Hematopoietic multipotent progenitor cell treated with erythropoietin and hydrocortisone succinate and interleukin-3 and kit ligand, for 15 days (in vitro differentiated cells): ENCODE data around the gene TMEM179B.
A peak's percentile ranks its signal among the peaks of the same experiment; 100 is the strongest.
"Not testable (repeated sequence)": the region's sequence is repeated elsewhere in the genome, so short reads cannot be mapped to it uniquely, and the experiment has no call there.

ENCODE experiments used
- DNase-seq: peaks from one replicate; pipeline ENCODE4 v3.0.0-alpha.2; 2015; ENCODE audit warnings: low spot score

Gene TMEM179B

DNA sequence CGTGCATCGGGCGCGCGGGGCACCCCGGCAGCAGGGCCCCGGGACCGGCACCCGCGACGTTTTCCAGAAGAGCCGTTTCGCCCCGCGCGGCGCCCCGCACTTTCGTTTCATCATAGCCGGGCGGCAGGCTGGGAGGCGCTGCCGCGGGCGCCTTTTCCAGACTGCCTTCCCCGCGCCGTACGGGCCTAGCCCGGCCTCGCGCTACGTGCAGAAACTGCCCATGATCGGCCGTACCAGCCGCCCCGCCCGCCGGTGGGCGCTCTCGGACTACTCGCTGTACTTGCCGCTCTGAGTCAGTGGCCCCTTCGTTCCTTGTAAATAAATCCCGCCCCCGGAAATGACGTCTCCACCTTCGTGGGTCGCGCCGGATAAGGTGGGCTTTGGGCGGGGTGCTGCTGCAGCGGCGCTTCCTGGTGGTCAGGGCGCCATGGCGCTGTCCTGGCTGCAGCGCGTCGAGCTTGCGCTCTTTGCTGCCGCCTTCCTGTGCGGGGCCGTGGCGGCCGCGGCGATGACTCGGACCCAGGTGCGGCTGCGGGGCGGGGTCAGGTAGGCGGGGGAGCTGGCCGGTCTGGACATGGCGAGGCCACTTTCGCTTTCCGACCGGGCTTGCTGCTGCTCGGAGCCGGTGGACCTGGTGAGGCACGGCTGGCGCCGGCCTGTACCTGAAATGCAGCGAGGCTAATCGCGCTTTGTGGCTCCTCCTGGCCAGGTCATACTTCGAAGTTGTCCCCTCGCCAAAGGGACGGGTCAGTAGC is at the start of gene TMEM179B:
Gene TMEM179B, plus strand, starts transcription at position 398 of the 755 bp plus-strand sequence. Its CDS starts 30 bp downstream, at position 428.
- peak; percentile 99 for DNase-seq

- no peak for DNase-seq
Measured at GRCh38 chr11:62747475-62748160, 39.6 kb upstream of the TMEM179B start.

DNA sequence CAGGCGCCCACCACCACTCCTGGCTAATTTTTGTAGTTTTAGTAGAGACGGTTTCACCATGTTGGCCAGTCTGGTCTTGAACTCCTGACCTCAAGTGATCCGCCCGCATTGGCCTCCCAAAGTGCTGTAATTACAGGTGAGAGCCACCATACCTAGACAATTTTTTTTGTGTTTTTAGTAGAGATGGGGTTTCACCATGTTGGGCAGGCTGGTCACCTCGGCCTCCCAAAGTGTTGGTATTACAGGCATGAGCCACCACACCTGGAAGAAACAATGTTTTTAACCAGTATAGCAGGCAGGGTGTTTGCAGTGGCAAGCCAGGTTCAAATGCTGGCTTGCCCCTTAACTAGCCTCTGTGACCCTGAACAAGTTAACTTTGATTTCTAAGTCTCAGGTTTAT is 37.3 kb upstream of the TMEM179B start:
- DNase-seq = not testable (repeated sequence)

DNA sequence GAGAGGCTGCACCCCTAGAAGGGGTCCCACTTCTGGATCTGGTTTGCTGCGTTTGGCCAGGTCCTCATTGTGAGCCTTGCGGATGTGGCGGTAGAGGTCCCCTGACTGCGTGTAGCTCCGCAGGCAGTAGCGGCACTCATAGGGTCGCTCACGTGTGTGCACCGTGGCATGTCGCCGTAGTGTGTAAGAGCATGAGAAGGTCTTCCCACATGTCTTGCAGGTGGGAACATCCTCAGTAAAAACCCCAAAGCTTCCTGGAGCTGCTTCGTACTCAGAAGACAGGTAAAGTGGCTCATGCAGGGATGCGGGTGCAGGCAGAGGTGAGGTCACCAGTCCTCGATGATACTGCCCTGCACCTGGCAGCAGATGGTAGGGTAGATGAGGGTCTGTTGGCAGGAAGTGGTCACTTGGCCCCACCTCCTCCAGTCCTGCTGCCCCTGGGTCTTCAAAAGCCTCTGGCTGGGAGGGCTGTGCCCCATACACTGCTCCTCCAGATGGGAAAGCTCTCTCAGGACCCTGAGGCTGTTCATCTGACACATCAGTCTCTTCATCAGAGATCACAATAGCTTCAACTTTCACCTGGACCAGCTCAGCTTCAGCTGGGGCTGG is 34.9 kb upstream of the TMEM179B start:
- no peak for DNase-seq

DNA sequence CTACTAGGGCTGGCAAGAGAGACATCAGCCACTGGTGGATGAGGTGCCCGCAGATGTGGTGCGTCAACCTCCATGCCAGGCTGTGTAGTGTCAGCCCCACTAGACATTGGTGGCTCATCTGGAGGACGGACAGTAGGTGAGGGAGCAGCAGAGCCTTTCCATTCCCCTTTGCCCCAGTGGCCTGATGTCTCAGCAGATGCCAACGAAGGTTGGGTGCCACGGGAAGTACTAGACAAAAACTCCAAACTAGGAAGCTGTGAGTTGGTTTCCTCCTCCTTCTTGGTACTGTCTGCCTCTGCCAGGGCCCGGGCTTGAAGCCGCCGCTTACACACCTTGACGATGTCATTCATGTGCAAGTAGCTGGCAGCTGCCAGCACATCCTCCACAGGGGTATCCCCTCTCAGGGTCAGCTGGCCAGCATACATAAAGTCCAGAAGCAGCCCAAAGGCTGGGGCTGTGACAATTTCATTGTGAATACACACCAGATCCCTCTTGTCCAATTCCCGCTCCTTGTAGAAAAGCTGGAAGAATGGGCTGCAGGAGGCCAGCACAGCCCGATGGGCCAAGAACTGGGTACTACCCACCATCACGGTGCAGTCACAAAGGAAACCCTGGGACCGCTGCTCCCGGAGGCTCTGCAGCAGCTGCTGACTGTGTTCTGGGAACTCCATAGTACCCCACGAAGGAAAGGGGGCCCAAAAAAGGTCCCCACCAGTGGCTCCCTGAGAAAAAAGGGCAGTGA is 34.0 kb upstream of the TMEM179B start:
- no peak for DNase-seq

DNA sequence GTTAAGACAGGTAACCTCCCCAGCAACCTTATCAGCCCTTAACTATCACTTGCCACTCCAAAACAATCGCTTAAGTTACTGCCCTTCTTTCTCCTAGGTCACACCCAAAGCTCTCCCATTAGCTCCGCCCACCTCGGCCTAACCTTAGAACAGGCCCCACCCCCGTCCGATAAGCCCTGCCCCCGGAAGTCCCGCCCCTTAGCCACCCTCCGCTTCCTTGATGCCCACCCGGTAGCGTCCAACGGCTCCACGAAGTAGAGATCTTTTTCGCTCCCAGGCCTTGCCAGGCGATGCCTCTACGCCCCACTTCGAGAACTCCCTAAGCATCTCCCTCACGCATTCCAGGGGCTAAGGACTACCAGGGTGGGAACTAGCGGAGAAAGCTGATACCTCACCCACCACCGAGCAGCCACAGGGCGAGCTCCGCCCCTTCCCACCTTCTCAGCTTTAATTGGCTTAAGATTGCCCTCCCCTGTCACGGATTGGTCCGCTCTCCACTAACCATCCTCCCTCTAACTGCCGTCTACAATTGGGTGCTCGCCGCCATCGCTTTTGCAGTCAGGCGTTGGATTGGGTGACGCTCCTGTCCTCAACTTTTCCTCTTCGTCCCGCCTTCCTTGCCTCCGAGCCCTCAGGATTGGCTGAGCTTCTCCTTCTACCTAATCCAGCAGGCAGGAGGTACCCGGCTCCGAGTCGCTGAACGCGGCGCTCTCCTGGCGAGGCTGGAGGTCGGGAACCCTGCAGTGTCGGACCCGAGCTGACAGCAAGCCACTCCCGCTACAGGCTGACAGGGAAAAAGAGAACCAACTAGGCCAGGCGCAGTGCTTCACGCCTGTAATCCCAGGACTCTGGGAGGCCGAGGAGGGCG is 33.2 kb upstream of the TMEM179B start, which contains the start of gene ZBTB3:
Gene ZBTB3, minus strand, starts transcription at position 425 of the 868 bp plus-strand sequence. CDS start 496 bp downstream, outside the sequence.
- peak; percentile 99 for DNase-seq

- no peak for DNase-seq
Measured at GRCh38 chr11:62755086-62755615, 32.1 kb upstream of the TMEM179B start.

GRCh38 chr11:62757846-62758788 is 29.1 kb upstream of the TMEM179B start:
- no peak for DNase-seq

- DNase-seq = not testable (repeated sequence)
Measured at GRCh38 chr11:62760867-62761227, 26.4 kb upstream of the TMEM179B start.

DNA sequence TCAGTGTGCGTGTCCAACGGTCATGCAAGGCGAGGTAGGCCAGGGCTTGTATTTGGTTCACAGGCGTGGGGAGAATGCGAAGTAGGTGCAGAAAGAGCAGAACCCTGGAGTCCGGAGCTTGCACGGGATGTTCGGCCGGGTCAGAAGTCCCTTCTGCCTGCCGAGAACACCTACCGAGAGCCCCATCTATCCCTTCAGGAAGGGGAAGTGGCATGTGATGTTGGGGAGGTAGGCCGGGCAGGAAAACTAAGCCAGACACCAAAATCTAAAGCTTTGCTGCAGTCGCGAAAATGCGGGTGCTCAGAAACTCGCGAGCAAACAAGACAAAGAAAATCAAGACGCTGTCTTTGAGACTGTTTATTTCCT is 16.4 kb upstream of the TMEM179B start:
- no peak for DNase-seq

DNA sequence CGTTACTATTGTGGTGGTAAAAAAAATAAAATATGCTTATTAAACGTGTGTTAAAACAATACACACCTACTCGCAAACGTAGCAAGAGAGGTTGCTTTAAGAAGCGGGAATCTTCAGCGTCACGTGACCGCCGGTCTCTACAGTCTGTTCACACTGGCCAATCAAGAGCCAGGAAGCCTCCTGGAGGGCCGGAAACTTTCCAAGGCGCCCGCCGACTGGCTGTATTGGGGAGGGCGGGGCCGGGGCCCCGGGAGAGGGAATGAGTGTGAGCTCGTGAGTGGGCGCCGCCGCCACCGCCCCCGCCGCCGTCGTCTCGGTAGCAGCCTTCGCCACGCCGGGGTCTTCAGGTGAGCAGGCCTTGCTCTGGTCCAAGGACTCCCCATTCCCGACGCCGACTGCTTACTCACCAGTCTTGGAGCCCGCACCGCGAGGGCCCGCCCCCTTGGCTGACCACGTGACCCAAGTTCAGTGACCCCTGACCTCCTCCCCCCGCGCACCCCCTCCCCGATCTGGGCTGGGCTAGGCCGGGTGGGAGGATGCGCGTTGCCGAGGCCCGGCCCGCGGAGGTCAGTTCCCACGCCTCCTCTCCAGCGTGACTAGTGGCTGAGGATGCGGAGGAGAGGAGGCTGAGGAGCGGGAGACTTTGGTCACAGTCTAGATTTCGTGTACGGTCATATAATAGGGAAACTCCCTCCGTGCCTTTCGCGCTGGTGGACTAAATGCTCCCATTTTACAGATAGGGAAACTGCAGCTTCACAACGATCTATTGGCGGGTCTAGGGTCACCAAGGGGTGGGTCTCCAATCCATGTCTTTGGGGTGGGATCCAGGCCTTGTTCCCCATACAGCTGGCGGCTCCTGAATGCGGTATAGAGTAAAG is 15.8 kb upstream of the TMEM179B start, which contains the start of gene TAF6L:
Gene TAF6L, plus strand, starts transcription at position 253 of the 878 bp plus-strand sequence. CDS start 4,388 bp downstream, outside the sequence.
- peak; percentile 93 for DNase-seq

DNA sequence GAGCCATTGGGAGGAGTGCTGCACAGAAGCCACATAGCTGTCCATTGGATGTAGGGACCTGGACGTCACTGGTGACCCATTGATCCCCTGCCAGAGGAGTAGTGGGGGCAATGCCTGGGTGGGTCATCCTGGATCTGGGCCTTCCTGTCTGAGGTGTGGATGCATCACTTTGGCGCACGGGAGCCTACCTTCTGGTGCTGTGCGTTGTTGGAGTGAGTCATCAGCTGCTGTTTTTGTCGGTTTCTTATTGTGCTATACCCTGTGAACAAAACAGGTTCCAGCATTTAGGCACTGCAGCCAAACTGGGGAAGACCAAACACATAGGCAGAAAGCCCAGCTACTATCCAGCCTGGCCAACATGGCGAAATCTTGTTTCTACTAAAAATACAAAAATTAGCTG is 12.8 kb upstream of the TMEM179B start:
- DNase-seq = no peak

DNA sequence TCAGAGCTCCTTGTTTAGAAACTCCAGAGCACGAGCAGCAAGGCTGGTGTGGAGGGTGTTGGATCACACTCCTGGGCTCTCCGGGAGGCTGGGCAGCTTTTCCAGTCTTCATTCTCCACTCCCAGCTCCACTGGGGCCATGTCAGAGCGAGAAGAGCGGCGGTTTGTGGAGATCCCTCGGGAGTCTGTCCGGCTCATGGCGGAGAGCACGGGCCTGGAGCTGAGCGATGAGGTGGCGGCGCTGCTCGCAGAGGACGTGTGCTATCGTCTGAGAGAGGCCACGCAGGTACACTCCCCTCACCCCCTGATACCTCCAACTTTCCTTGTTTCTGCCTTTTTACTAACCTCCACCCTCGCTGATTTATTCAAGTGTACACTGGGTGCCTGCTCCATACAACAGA is 11.6 kb upstream of the TMEM179B start:
- DNase-seq = no peak

DNA sequence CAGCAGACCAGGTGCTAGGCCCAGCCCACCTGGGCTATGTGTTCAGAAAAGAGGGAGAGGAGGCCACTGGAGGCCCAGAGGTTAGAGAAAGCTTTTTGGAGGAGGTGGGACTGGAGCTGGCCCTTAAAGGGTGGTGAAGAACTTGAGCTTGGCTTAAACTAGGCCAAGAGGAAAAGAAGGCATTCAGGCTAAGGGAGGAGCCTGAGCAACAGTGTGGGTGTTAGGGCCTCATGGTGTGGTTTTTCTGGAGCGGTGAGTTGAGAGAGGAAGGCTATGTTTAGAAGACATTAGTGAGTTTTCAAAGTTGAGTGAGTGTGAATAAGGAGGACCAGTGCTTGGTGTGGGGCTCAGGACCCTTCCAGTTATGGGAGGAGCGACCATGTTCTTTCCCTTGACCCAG is 9.8 kb upstream of the TMEM179B start:
- no peak for DNase-seq

DNA sequence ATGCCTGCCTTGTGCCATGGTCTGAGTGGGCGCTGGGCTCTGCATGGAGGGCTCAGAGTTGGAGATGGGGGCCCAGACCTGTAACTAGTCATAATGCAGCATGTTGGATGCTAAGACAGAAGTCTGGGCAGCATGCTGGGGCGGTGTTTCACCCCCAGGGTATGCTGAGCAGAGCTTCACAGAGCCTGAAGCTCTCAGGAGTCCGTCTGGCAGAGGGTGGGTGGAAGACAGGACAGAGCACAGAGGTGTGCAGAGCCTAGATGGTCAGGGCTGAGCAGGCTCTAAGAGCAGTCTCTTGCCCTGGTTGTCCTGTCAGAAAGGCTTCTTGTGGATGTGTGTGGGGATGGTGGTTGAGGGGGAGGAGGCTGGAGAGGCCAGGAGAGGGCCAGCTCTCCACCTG is 8.8 kb upstream of the TMEM179B start:
- DNase-seq = no peak

DNA sequence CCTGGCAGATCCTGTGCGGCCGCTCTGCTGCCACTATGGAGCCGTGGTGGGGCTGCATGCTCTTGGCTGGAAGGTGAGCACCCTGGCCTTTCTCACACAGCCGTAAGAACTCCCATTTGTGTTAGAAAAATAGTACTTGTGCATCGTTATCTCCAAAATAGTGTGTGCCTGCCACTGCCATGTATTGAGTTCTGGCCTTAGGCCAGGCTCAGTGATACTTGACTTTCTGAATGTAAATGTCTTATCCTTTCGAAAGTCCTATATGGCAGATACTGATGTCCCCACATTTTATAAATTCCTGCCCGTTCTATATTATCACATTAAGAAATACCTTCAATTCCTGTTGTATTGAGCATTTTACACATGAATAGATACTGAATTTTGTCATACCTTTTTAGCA is 4.4 kb upstream of the TMEM179B start:
- DNase-seq = peak; percentile 61

DNA sequence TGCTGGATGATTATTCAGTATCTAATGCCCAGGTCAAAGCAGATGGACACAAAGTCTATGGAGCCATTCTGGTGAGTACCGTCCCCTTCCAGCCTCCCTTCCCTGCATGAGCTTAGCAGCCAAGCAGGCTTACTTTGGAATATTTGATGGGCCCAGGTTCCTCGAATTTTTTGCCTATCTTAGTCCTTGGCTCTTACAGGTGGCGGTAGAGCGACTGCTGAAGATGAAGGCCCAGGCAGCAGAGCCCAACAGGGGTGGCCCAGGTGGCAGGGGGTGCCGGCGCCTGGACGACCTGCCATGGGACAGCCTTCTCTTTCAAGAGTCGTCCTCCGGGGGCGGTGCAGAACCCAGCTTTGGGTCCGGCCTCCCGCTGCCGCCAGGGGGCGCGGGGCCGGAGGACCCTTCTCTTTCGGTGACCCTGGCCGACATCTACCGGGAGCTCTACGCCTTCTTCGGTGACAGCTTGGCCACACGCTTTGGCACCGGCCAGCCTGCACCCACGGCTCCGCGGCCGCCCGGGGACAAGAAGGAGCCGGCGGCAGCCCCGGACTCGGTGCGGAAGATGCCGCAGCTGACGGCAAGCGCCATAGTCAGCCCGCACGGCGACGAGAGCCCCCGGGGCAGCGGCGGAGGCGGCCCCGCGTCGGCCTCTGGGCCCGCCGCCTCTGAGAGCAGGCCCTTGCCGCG is 741 bp upstream of the TMEM179B start:
- peak; percentile 91 for DNase-seq

- no peak for DNase-seq
Measured at GRCh38 chr11:62788991-62789390, 1.8 kb downstream of the TMEM179B start.
